T-helper 2 cell (primary cell): ENCODE measurements around the gene MMP17.
A peak's percentile ranks its signal among the peaks of the same experiment; 100 is the strongest.

Source experiments
- DNase-seq, 5 experiments: peaks; one replicate each; pipeline versions ENCODE4 v3.0.0 to v3.0.0-alpha.2; 2012 to 2022

MMP17 gene

DNA sequence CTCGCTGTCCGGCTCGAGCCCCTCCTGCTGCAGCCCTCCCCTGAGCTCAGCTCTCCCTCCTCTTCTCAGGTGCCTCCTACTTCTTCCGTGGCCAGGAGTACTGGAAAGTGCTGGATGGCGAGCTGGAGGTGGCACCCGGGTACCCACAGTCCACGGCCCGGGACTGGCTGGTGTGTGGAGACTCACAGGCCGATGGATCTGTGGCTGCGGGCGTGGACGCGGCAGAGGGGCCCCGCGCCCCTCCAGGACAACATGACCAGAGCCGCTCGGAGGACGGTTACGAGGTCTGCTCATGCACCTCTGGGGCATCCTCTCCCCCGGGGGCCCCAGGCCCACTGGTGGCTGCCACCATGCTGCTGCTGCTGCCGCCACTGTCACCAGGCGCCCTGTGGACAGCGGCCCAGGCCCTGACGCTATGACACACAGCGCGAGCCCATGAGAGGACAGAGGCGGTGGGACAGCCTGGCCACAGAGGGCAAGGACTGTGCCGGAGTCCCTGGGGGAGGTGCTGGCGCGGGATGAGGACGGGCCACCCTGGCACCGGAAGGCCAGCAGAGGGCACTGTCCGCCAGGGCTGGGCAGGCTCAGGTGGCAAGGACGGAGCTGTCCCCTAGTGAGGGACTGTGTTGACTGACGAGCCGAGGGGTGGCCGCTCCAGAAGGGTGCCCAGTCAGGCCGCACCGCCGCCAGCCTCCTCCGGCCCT, 22.8 kb downstream of the MMP17 start:
- DNase-seq, result no peak

DNA sequence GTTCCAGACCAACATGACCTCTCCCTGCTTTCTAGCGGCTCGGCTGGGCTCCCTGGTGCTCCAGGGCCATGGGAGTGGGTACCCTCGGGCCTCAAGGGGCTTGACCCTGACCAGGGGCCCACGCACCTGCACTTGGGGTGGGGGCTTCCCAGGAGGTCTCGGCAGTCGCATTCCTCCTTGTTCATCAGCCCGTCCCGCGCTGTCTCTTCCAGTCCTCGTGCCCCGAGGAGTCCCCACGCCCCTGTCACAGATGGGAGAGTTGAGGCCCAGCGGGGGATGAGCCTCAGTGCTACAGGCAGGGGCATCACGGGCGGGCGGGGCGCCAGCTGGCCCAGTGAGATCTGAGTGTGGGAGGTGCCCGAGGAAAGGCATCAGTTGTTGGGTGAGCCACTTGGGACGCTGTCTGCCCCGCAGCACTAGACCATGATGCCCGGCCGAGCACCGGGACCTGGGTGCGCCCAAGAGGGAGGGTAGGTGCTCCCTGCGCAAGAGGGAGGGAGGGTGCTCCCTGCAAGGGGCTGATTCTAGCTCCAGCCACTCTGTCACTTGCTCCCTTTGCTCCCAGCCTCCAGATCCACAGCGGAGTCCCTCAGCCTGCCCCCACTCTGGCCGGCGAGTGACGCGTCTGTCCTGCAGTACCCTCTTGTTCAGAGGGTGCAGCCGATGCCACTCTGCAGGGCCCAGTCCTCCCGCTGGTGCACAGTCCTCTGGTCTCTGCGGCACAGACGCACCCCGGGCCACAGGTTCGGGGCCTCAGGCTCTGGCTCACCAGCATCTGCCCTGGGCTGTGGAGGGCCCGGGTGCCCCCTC, 23.8 kb downstream of the MMP17 start:
- no peak for DNase-seq

DNA sequence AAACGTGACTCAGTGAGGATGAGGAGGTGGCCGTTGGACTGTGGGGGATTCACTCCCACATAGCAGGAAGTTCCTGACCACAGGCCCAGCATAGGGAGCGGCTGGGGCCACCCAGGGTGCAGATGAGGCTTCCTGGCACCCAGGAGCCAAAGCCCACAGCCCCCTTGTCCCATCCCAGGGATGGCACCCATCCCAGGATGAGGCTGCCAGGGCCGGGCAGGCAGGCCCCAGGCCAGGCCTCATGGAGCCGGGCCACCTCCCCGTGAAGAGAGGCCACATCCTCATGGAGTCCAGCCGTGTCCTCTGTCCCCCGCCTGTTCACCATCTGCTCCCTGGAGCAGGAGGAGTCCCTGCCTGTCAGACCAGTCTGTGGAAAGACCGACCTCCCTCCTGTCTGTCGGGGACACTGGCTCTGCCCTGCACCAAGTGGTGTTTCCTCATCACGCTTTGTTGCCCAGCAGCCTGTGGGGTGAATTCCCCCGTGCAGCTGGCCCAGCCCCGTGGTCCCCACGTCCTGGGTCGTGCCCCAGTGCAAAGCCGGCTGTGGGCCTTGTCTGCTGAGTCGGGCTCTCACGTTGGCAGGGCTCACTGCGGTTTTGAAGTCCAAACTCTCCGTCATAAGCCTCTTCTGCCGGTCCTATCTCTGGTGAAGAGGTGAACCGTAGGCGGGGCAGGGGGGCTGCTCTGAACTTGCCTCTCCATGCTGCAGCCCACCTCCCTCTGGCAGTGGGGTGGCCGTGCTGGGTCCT, 24.5 kb downstream of the MMP17 start:
- DNase-seq, result no peak

DNA sequence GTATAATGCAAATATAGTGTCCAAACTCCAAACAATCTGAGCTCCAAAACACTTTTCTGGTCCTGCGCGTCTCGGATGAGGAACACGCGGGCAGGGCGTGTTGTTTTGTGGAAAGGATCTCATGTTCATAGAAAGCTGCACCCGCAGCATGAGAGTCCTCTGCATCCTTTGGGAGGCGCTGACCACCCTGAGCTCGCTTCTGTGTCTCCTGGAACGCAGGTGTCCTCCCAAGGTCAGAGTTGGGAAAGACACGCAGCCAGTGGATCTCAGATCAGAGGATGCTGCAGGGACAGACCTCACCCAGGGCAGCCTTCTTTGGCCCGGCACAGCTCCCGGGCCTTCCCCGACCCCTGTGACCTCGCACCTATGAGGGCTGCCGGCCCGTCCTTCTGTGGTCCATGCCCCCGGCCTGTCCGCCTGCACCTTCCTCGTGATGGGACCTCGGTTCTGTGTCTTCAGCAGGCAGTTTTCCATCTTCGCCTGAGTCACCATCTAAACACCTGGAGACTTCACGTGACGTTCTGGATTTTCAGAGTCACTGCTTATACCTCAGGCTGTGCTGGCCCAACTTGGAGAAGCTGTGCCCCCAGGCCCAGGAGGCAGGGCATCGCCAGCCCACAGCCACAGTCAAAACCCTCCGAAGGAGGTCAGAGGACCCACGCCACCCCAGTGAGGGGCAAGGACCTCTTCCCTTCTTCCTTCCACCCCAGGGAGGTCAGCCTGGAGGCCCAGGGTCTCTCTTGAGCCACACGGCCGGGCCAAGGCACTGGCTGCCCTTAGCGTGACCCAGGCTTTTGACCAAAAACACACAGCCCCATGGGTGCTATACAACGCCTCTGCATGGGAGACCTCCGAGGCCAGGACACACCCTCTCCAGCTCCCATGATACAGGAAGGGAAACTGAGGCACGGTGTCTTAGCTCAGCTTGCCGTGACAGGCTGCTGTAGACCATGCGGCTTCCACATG, 25.9 kb downstream of the MMP17 start:
- DNase-seq, result no peak

DNA sequence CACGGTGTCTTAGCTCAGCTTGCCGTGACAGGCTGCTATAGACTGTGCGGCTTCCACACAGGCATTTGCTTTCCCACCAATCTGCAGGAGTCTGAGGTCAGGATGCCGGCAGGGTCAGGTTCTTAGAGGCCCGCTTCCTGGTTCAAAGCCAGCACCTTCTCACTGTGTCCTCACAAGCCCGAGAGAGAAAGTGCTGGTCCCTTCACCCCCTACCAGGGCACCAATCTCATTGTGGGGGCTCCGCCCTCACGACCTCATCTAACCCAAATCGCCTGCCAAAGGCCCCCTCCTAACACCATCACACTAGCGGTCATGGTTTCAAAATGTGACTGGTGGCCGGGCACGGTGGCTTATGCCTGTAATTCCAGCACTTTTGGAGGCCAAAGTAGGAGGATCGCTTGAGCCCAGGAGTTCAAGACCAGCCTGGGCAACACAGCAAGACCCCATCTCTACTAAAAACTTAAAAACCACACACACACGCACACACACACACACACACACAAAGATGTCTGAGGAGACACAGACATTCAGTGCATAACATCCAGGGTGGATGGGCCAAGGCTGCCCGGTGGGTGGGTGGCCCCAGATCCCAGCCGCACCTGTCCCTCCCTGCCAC, 26.8 kb downstream of the MMP17 start:
- DNase-seq, result no peak

DNA sequence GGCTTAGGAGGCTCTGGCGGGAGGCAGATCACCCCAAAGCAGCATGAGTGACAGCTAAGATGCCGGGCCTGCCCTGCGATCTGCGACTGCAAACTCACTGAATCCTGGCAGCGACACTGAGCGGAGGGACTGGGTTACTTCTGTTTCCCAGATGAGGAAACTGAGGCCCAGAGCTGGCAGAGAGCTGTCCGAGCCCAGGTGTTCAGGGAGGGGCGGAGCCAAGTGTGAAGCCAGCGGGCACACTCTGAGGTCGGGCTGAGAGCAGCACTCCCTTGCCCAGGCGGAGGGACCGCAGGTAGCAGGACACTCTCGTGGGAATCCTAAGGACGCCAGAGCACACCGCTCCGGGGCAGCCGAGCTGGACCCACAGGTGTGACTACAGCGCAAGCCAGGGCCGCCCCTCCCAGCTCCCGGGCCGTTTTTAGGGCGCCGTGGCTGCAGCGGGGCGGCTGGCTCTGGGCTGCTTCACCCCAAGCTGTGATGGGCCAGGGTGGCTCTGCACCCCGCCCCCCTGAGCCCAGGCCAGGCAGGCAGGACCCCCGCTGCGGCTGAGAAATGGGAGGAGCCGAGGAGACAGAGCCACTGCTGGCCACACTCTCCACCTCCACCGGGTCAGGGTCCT, 27.4 kb downstream of the MMP17 start:
- DNase-seq, result no peak

DNA sequence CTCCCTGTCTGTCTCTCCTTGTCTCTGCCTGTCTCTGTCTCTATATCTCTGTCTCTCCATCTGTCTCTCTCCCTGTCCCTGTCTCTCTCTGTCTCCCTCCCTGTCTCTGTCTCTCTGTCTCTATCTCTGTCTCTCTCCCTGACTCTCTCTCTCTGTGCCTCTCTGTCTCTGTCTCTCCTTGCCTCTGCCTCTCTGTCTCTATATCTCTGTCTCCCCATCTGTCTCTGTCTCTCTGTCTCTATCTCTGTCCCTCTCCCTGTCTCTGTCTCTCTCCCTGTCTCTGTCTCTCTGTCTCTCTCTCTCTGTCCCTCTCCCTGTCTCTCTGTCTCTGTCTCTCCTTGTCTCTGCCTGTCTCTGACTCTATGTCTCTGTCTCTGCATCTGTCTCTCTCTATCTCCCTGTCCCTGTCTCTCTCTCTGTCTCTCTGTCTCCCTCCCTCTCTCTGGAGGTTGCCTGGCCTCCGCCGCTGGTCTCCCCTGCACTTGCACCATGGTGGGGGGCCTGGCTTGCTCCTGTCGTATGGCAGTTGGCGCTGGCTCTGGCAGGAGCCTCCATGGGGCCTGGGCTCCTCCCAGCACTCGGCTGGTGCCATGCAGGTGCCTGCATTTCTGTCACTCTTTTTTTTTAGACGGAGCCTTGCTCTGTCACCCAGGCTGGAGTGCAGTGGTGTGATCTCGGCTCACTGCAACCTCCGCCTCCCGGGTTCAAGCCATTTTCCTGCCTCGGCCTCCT, 28.3 kb downstream of the MMP17 start:
- DNase-seq, result no peak

DNA sequence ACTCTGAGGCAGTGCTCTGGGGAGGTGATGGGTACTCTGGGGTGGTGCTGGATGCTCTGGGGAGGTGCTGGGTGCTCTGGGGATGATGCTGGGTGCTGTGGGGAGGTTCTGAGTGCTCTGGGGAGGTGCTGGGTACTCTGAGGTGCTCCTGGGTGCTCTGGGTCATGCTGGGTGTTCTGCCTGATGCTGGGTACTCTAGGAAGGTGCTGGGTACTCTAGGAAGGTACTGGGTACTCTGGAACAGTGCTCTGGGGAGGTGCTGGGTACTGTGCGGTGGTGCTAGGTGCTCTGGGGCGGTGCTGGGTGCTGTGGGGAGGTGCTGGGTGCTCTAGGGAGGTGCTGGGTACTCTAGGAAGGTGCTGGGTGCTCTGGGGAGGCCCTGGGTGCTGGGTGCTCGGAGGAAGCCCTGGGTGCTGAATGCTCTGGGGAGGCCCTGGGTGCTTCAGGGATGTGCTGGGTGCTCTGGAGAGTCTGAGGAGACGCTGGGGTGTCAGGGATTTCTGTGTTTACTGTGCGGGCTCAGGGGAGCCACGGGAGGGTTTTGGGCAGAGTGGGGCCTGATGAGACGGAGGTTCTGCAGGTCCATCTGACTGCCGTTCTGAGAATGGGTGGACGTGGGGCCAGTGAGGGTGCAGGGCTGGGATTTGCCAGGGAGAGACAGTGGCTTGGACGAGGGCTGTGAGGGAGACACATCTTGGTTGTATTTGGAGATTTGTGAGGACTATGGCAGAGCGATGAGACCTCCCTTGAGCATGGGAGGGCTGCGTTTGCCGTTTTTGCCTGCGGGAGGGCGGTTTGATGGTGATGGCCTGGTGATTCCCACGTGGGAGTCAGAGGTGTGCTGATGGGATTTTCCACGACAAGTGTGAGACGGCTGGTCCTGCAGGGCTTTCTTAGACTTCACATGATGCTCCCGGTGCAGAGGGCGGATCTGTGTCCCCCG, 30.0 kb downstream of the MMP17 start:
- DNase-seq, result no peak

DNA sequence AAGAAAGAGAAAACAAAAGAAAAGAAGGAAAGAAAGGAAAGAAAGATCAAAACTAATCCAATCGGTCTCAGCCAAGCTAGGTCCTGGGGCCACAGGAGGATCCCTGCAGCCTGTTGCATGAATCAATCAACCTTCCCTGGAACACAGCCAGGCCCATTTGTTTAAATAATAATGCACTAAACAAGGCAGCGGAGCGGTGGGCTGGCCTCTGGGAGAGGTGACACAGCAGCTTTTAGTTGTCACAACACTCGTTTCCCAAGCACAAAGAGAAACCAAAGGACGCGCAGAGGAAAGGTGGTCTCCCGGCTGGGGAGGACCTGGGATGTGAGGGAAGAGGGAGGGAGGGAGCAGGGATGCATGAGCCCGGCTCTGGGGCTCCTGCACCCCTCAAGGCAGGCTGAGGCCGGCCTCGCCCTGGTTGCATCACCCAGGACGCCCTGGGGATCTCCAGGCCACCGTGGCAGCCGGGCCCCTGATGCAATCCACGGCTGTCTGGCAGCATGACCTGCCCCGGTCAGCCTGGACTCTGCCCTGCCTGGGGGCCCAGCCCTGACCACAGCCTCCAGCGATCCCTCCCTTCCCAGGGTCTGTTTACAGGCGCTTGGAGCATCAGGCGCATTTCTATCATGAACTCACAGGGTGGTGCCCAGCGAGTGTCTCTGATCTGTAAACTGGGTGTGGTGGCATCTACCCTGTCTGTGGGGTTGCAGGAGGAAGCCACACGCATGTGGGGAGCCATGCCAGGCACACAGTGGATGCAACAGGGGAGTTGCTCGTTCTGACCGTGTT, 32.5 kb downstream of the MMP17 start:
- peak in 1 of 5 experiments; percentile 60 for DNase-seq

DNA sequence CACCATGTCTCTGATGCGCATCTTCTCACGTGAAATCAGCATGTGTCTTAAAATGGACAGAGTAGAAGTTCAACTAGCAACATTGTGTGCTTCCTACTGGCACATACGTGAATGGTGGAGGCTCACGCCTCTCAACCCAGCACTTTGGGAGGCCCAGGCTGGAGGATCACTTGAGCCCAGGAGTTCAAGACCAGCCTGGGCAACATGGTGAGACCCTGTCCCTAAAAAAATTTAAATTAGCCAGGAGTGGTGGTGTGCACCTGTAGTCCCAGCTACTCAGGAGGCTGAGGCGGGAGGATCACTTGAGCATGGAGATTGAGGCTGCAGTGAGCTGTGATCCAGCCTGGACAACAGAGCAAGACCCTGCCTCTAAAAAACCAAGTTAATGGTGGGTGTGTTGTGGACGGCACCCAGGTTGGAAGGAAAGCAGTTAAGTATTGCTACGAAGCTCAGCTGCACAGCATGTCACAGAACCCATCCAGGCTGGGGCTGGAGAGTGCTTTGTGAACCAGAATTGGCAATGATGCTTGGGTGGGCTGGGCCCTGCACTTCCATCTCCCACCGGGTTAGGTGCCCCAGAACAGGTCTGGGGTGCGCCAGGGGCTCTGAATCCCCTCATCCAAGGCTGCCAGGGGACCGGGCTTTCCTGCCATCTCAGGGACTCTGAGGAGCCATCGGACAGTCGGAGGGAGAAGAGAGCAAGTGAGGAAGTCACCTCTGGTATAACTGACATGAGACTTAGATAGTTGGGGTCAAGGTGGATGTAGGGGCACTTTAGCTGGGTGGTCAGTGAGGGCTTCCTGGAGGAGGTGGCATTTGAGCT, 33.3 kb downstream of the MMP17 start:
- DNase-seq, result no peak

DNA sequence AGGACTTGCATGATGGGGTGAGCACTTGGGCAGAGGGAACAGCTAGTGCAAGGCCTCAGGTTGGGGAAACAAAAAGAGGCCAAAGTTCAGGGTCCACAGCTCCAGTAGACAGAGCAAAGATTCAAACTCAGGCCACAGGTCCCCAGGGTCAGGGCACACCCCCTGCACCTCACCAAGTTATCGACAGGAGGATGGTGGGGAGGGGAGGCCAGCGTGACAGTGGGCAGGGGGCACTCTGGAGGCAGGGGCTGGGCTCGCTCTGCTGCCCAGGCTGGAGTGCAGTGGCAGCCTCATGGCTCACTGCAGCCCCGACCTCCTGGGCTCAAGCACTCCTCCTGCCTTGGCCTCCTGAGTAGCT, 33.9 kb downstream of the MMP17 start:
- no peak for DNase-seq

DNA sequence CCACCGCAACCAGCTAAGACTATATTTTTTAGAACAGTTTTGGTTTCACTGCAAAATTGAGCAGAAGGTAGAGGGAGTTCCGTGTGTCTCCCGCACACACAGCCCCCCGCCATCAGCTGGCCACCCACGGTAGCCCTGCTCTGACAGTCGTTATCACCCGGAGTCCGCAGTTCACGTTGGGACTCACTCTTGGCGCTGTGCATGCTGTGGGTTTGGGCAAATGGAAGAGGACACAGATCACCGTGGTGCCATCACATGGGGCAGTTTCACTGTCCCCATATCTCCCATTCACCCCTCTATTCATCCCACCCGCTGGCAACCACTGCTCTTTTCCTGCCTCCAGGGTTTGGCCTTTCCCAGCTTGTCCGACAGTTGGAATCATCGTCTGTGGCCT, 34.4 kb downstream of the MMP17 start:
- no peak for DNase-seq

DNA sequence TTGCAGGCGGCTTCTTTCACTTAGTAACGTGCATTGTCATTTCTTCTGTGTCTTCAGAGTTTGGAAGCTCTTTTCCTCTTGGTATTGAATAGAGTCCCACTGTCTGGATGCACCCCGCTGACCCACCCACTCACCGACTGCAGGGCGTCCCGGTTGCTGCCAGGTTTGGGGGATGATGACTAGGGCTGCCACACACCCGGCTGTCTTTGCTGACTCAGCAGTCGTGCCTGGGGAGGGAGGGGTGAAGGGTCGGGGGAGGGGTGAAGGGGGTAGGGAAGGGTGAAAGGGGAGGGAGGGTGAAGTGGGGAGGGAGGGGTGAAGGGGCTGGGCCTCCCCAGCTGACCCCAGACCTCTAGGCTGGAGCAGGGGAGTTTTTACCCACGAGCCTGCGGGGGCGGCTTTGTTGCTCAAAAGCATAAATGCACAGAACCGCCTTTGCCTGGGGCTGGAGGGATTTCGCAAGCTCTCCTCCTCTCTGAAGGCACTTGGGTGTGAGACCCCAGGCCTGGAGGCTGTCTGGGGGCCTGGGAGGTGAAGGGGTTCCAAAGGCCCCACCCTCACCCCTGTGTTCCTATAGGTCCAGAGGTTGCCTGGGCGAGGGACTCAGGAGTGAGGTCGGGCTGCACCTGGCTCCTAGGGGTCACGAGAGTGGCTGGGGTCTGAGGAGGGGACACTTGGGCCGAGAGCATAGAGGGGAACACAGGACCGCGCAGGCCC, 35.0 kb downstream of the MMP17 start:
- no peak for DNase-seq

DNA sequence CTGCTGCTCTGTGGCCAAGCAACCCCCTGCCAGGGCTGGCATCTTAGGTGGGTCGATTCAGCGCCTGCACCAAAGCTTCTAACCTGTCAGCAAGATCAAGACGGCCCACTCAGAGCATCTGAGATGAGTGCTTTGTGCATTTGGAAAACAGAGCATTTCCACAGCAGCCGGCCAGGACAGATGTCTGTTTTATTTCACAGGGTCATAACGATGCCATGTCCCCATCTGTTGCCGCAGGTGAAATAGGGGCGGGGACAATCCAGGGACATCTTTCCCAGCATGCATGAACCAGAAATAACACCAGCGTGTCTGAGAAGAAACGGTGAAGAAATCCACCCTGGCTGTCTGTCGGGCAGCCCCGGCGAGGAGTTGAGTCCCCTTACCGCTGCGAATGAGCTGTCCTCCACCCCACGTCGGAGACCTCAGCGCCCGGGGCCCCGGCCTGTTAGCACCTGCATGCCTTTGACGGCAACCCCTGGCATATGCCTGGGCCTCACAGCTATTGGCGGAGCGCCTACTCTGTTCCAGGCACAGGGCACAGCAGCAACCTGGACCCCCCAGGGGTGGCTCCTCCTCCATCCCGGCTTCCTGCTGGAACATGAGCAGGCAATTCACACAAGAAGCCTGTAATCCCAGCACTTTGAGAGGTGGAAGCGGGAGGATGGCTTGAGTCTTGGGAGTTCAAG, 35.7 kb downstream of the MMP17 start:
- no peak for DNase-seq

DNA sequence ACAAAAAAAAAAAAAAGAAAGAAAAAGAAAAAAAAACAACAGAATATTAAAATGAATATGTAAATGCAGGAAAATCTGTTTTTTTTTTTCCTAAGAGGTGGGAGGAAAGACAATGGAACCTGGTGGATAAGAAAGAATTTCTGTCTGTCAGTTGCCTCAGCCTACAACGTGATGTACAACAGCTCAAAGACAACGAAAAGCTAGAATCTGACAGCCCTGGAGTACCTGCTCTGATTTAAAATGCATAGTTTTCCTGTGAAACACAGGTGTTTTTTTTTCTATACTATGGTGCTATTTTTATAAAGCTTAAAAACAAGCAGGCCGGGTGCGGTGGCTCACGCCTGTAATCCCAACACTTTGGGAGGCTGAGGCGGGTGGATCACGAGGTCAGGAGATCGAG, 36.3 kb downstream of the MMP17 start:
- DNase-seq, result no peak

DNA sequence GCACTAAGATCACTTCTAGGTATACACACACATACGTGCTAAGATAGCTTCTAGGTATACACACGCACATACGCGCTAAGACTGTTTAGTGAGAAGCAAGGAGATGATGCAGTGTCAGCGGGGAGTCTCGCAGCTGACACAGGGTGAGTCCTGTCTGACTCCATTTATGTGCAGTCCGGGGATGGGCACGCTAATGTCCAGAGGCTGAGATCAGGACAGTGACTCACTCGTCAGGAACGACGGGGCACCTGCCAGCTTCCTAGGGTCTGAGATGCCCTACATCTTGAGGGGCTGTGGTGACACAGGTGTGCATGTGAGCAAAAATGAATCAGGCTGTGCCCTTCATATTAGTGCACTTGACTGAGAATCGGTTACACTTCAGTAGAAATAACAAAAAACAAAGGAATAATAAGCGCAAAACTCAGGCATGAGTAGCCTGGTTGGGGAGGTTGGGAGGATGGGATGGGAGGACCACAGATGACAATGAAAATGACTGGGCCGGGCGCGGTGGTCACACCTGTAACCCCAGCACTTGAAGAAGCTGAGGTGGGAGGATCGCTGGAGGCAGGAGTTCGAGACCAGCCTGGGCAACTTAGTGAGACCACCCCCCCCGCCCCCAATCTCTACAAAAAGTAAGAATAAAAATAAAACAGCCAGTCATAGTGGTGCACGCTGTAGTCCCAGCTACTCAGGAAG, 37.1 kb downstream of the MMP17 start:
- DNase-seq, result no peak
